Stimulated activated CD8-positive, alpha-beta memory T cell treated with anti-CD3 and anti-CD28 coated beads, Interleukin-12 subunit alpha, Interleukin-12 subunit beta, amount 100 ng/mL, for 1 hour (primary cell): ENCODE measurements around the gene NSMF.

ENCODE experiments used
- DNase-seq: peaks from one replicate; pipeline ENCODE4 v3.0.0-alpha.2; 2020; ENCODE audit warnings: low read depth

The NSMF gene

GRCh38 chr9:137492464-137493363, 33.6 kb upstream of the NSMF start:
- DNase-seq = no peak

GRCh38 chr9:137491735-137492432, 32.8 kb upstream of the NSMF start:
- no peak for DNase-seq

GRCh38 chr9:137490532-137491186, 31.5 kb upstream of the NSMF start:
- no peak for DNase-seq

GRCh38 chr9:137488906-137489305, 29.8 kb upstream of the NSMF start:
- DNase-seq = no peak

DNA sequence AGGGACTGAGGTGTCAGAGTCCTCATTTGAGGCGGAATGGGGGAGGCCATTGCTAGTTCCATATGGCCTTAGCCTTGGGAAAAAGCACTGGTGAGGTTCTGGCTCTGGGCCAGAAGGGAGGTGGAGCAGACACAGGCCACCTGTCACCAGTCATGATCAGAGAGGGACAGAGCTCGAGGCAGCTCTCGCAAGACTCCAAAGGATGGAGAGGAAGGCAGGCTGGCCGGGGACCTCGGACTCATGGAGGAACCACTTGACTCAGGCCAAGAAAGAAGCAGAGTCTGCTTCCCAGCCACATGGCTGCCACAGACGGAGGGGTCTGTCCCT, 29.2 kb upstream of the NSMF start:
- no peak for DNase-seq

- DNase-seq = no peak
Measured at GRCh38 chr9:137487454-137488326, 28.6 kb upstream of the NSMF start.

DNA sequence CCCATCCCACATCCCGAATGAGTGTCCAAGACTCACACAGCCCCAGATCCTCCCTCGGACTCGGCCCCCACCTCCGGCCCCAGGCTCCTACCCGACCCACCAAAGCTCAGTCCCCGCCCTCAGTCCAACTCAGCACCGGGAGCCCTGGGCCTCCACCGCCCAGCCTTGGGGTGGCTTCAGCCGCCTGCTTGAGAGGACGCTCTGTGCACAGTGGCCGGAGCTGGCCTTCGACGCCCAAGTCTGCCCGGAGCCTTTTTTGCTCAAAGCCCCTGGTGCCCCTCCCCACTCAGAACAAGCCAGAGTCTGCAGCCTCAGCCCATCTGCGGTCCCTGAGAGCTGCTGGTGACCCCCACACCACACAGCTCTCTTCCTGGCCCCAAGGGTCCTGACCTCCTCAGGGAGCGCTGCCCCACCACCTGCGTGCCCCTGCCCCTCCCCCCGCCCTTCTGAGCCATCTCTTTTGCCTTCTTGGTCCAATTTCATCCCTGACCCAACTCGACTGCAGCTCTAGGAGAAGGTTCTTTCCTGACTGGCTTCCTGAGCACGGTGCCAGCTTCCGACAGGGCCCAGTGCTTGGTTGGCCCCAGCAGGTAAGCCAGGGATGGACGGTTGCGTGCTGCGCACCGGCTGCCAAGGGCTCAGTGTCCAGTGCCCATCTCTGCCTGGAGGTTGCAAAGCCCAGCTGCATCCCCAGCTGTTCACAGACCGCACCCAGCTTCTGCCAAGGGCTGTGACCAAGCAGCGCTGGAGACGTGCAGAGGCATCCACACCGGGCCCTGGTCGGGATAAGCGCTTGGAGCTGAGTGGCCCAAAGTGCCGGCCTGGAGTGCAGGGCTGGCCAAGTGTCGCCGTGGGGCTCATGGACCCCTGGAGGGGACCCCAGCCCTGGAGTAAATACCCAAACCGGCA, 27.7 kb upstream of the NSMF start:
- no peak for DNase-seq

GRCh38 chr9:137486141-137486490, 27.0 kb upstream of the NSMF start:
- no peak for DNase-seq

DNA sequence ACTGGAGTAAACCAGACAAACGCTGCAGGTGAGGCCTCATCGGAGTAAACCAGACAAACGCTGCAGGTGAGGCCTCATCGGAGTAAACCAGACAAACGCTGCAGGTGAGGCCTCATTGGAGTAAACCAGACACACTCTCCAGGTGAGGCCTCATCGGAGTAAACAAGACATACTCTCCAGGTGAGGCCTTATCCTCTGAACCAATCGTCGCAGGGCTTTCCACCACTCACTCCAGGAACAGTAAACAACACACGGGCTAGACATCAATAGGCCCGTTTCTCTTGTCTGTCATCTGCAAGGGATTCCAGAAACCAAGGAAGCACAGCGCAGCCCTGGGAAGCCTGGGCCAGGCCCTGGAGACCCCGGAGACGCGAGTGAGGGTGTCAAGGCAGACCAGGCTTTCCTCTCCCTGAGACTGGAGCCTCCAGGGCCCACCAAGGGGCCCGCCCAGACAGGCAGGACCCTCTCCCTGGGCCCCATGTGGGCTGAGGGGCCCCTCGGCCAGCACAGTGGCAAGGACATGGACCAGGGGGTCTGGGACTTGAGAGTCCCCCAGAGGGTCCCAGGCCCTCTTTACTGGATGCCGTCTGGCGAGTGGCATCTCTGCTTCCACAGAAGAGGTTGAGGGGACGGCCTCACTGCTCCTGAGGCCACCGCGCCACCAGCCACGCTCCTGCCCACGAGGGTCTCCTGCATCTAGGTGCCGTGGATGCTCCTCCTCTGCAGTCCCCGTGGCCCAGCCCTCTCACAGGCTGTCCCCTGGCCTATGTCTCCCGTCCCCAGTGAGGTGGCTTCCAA, 26.4 kb upstream of the NSMF start:
- DNase-seq = no peak

DNA sequence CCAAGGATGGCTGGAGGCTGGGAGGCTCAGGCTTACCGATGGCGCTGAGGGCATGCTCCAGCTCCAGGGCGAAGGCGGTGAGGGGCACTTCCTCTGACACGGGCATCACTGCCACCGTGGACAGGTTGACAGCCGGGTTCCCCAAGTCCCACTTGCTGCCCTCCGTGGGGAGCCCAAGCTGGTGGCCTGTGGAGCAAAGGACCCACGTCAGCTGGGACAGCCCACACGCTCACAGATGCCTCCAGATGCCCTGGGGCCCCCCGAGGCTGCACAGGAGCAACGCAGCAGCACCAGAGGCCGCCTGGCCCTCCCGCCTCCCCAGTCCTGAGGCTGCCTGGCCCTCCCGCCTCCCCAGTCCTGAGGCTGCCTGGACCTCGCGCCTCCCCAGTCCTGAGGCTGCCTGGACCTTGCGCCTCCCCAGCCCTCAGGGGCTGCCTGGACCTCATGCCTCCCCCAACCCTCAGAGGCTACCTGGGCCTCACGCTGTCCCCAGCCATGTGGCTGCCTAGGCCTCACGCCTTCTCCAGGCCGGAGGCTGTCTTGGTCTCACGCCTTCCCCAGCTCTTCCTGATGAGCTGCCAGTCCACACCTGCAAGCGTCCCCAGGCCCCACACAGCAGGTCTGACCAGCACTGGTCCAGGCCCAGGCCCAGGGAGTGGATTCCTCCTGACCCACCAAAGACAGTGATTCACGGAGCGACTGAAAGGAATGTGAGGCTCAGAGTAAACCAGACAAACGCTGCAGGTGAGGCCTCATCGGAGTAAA, 25.6 kb upstream of the NSMF start:
- no peak for DNase-seq

DNA sequence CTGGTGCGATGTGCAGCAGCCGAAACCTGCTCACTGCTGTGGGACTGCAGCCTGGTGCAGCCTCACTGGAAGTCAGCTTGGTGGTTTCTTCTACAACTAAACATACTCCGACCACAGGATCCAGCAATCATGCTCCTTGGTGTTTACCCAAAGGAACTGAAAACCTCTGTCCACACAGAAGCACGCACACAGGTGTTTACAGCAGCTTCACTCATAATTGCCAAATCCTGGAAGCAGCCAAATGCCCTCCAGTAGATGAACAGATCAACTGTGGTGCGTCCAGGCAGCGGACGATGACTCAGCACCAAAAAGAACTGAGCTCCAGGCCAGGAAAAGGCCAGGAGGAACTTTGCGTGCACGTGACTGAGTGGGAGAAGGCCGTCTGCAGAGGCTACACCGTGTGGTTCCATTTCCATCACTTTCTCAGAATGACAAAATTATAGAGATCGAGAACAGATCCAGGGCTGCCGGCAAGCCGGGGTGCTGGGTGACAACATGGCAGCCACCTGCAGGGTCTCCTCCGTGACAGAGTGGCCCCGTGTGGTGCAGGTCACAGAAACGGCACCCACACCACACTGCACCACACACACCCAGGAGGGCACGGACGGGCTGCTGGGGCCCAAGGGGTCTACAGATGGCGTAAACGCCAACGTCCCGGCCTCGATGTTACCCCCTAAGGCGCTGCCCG, 23.1 kb upstream of the NSMF start:
- no peak for DNase-seq

- DNase-seq = no peak
Measured at GRCh38 chr9:137480686-137481683, 21.9 kb upstream of the NSMF start.

DNA sequence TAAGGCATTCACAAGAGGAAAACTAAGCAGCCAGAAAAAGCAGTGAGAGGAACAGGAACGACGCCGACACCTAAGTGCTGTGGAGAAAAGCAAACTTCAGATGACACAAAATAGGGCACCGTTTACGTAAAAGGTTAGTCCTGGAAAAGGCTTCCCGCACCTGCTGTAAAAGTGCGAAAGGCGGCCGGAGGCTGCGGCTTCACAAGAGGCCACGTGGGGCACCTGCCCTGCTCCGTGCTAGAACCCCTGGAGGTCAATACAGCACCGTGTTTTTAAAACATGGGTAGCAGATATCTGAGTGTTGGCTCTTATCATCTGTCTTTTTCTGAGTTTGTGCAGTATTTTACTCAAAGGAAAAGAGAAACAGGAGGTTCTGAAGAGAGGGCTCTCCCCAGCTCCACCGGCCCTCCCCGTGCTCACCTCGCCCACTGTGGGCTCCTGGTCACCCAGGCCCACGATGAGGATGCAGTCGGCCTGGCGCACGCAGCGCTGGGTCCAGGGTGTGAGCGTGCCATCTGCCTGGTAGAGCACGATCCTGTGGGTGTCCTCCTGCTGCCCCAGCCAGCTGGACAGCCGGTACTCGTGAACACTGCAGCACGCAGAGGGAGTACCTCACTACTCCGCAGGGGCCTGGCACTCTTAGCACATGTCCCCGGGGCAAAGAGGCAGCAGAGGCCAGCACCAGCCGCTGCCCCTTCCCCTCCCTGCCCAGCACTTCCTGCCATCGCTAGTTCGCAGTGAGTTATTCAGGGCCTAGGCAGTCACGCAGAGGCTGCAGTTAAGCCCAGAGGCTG, 21.0 kb upstream of the NSMF start:
- DNase-seq = no peak

DNA sequence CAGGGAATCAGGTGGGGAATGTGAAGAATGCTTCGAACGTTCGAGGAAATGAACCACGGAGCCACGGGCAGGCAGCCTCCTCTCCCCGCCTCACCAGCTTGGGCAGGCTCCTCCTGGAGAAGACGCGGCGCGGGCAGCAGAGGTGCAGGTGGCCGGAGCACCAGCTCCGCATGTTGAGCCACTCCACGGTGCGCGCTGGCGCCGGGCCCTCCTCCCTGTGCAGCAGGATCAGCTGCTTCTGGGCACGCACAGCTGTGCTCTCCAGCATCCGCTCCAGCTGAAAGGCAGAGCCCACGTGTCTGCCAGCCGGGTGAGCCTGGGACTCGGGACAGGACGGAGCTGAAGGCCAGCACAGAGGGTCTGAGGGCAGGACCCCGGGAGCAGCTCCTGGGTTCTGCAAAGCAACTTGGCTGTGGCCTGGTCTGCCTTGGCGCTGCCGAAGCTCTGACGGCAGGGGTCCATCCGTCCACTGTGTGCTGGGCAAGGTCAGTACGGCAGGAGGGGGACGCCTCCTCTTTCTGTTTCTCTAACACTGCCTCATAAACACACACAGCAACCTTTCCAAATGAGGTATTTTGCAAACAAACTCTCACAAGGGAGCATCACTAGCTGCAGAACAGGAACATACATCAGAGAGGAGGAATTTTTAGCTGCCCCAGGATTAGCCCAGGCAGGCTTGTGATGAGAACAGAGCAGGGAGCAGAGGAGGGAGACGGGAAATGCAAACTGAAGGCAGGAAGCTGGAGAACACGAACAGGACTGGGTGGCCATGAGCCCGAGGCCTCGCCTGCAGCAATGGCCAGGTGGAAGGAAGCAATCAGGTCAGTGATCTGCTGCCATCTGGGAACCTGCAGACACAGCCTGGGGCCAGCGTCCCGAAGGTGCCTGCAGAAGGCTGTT, 20.1 kb upstream of the NSMF start:
- DNase-seq = no peak

DNA sequence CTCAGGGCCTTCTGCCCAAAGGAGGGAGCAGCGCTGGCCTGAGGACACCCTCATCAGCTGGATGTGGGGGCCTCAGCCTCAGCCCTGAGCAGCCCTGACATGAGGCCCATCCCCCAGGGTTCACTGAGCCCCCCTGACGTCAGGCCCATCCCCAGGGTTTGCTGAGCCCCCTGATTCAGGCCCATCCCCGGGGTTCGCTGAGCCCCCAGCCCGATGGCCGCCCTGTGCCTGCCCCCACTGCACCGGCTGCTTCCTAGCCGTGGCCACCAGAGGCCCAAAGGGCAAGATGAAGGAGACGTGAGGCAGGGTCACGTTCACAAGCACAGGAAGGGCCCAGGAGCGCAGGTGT, 19.5 kb upstream of the NSMF start:
- DNase-seq = no peak
